Panc1 (cell line): ENCODE results near the gene WT1. TPM values are rescaled to one million over a fixed set of nuclear protein-coding genes. Genes with fewer than 3 reads are reported as not detected.

Source experiments
- ATAC-seq: fragments of 200-7000 bp; cut with Tn5 transposase; 2 replicates; pipeline ENCODE4 v1.9.1; 2020; ENCODE audit warnings: mild to moderate bottlenecking, moderate library complexity
- BruUV-seq: library from RNA; stranded (reverse); fragments of 400-500 nt; replicated peaks from 2 replicates; lab custom pipeline; 2021; lab: Mats Ljungman, UMichigan
- CTCF ChIA-PET: fragments of 300-600 bp; sonication (Branson Sonifier 250); formaldehyde crosslinking; loops from one replicate; lab custom pipeline; 2022; ENCODE audit warnings: antibody characterized with exemption; lab: Charles Lee
- POLR2A ChIA-PET: fragments of 300-600 bp; sonication (Branson Sonifier 250); formaldehyde crosslinking; loops from one replicate; lab custom pipeline; 2022; ENCODE audit warnings: antibody characterized with exemption; lab: Charles Lee
- DNase-seq: peaks from one replicate; pipeline ENCODE4 v3.0.0-alpha.2; 2010; ENCODE audit warnings: low read depth, low spot score
- H3K27ac ChIP-seq: 2 replicates; pipeline ENCODE4 v1.5.1; 2011; ENCODE audit warnings: mild to moderate bottlenecking, low read length, inconsistent platforms
- H3K27me3 ChIP-seq: fragments of 200-500 bp; sonication (Bioruptor generic); 2 replicates; pipeline ENCODE4 v1.6.0; 2014; ENCODE audit warnings: low read length, inconsistent platforms; ENCODE audit not compliant: control insufficient read depth, insufficient read depth
- H3K36me3 ChIP-seq: fragments of 200-500 bp; sonication (Bioruptor generic); 2 replicates; pipeline ENCODE4 v1.5.1; 2014; ENCODE audit warnings: inconsistent platforms, mild to moderate bottlenecking, low read length, moderate library complexity; ENCODE audit not compliant: control insufficient read depth, insufficient read depth
- H3K4me1 ChIP-seq: 2 replicates; pipeline ENCODE4 v1.5.1; 2011; ENCODE audit warnings: inconsistent platforms, mild to moderate bottlenecking, low read length, moderate library complexity; ENCODE audit not compliant: control insufficient read depth, insufficient read depth
- H3K4me3 ChIP-seq, 2 experiments: 2 replicates each; pipeline ENCODE4 v1.5.1; 2011 to 2012; ENCODE audit warnings: low read depth in 2 of 2, low read length in 2 of 2, mild to moderate bottlenecking in 2 of 2, inconsistent platforms in 1 of 2, moderate library complexity in 1 of 2
- H3K9me3 ChIP-seq: fragments of 200-500 bp; sonication (Bioruptor generic); 2 replicates; pipeline ENCODE4 v1.5.1; 2014; ENCODE audit warnings: low read depth, mild to moderate bottlenecking, inconsistent platforms, low read length, moderate library complexity; ENCODE audit not compliant: control insufficient read depth, insufficient read depth
- POLR2AphosphoS5 ChIP-seq: IDR thresholded peaks from 2 replicates; pipeline ENCODE4 v1.6.1; 2012; ENCODE audit warnings: mild to moderate bottlenecking, low read depth, low read length, moderate library complexity
- SIN3A ChIP-seq: IDR thresholded peaks from 2 replicates; pipeline ENCODE4 v1.6.1; 2012; ENCODE audit warnings: low read depth, mild to moderate bottlenecking, low read length, moderate library complexity, borderline replicate concordance; ENCODE audit not compliant: insufficient read depth
- TCF7L2 ChIP-seq: IDR thresholded peaks from 2 replicates; pipeline ENCODE4 v1.6.1; 2011; ENCODE audit warnings: mild to moderate bottlenecking, low read depth, low read length, inconsistent platforms
- in situ Hi-C: cut with HindIII; loops from 2 replicates; pipeline ENCODE4 v1.10.0; 2016; ENCODE audit warnings: low sequenced_read_pairs, low pct_unique_long_range_greater_than_20kb
- intact Hi-C: fragments of 100-400 bp; cut with micrococcal nuclease; formaldehyde crosslinking; loops from one replicate; pipeline ENCODE4 v1.10.0; 2022; ENCODE audit not compliant: unreplicated experiment
- total RNA-seq: library from RNA; stranded (reverse); gene quantifications from one replicate; pipeline ENCODE4 v1.2.1, GENCODE V29; 2021; ENCODE audit not compliant: unreplicated experiment
- TF ChIP-seq, protein P1 (sequence below): fragments of 450-650 bp; IDR thresholded peaks from 2 replicates; pipeline ENCODE4 v1.5.1; 2017; ENCODE audit warnings: mild to moderate bottlenecking
- TF ChIP-seq, protein P2 (sequence below), 2 experiments: IDR thresholded peaks; 2 replicates each; pipeline ENCODE4 v1.6.1; 2011 to 2012; ENCODE audit warnings: low read depth in 2 of 2, control low read depth in 1 of 2, low read length in 1 of 2, mild to moderate bottlenecking in 1 of 2, moderate library complexity in 1 of 2; ENCODE audit not compliant: insufficient read depth in 1 of 2

The WT1 gene
- total RNA-seq, 1 experiment from 2014 or later, result 15.9 TPM

DNA sequence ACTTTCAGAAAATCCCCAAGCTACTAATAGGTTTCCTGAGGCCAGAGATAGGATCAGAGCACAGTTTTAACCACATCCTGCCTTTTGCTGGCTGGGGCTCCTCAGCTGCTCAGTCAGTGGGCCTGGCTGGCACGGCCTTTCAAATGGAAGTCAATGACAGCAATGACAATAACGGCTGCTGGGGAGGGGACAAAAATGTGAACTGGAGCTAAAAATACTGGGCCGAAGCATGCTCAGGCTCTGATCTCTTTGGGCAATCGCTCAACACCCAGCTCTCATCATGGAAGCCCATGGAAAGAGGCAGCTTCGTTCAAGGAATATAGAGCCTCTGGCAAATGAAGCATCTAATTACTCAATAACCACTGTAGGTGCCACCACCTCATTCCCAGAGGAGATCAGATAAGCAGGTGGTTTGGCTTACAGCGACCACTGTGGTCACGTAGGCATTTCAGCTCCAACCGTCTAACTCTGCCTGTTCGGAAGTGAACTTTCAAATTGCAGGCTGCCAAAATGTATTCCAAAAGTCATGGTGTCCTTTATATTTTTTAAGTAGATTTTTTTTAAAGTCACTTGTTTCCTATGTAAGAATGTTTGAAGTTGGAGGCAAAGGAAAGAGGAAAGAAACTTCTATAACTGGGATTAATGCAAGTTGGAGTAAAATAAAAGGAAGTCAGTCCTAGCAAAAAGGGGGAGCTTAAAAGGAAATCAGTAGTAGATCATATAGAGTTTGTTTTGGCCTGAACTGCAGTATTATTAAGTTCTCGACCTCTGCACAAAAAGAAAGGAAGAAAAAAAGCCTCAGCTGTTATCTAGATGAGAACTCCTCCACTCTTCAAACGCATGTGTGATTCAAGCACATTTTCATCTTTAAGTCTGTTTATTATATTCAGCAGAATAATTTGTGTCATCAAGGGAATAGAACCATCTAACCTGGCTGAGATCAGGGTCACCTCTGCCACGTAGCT, 14.1 kb downstream of the WT1 start:
- H3K36me3 ChIP-seq, result no peaks in the 10 kb centered on the region
- POLR2A ChIA-PET, result interaction anchor here (0.6 kb wide), 1 partner anchor 9 kb away, joined by 3 read pairs; no protein-coding TSS in a partner anchor
- CTCF ChIA-PET, result no interaction called here
- H3K27me3 ChIP-seq, result no peaks in the 10 kb centered on the region
- peak; percentile 88 for ATAC-seq
- no TSS peak for BruUV-seq
- H3K4me3 ChIP-seq, result no peak overlapping the region; a peak in 1 of 4 replicates
- no peaks in the 10 kb centered on the region for H3K9me3 ChIP-seq
- in situ Hi-C loops (no loop called here), intact Hi-C loops (no loop called here)
- peak overlapping the region; percentile 65 for H3K27ac ChIP-seq
- H3K4me1 ChIP-seq, result peaks cover 18% of the 10 kb centered on the region
- TF ChIP-seq TCF7L2, result peak; percentile 53; the same call in 1 of the 2 replicates
- TF ChIP-seq, protein P1, sequence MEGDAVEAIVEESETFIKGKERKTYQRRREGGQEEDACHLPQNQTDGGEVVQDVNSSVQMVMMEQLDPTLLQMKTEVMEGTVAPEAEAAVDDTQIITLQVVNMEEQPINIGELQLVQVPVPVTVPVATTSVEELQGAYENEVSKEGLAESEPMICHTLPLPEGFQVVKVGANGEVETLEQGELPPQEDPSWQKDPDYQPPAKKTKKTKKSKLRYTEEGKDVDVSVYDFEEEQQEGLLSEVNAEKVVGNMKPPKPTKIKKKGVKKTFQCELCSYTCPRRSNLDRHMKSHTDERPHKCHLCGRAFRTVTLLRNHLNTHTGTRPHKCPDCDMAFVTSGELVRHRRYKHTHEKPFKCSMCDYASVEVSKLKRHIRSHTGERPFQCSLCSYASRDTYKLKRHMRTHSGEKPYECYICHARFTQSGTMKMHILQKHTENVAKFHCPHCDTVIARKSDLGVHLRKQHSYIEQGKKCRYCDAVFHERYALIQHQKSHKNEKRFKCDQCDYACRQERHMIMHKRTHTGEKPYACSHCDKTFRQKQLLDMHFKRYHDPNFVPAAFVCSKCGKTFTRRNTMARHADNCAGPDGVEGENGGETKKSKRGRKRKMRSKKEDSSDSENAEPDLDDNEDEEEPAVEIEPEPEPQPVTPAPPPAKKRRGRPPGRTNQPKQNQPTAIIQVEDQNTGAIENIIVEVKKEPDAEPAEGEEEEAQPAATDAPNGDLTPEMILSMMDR, result no peak
- no peak for DNase-seq

DNA sequence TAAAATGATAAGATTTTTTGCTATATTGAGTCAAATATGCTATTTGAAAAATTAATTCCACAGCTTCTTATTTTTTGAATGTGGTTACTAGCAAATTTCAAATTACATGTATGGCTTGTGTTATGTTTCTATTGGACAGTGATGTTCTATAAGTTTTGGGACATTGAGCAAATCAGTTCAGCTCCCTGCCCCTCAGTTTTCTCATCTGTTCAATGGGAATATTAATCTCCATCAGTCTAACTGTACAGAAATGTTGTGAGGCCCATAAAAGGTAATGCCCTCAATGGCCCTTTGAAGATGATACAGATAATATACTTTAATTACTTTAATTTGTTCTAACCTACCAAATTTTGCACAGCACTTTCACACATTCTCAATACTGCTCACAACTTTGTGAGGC, 15.2 kb downstream of the WT1 start:
- intact Hi-C loops (no loop called here), in situ Hi-C loops (no loop called here)
- H3K27me3 ChIP-seq, result no peaks in the 10 kb centered on the region
- H3K9me3 ChIP-seq, result no peaks in the 10 kb centered on the region
- H3K4me3 ChIP-seq, result no peak overlapping the region
- ChIA-PET CTCF (no interaction called here), POLR2A (no interaction called here)
- H3K36me3 ChIP-seq, result no peaks in the 10 kb centered on the region
- DNase-seq (no peak), ATAC-seq (no peak)
- peak overlapping the region; percentile 65 for H3K27ac ChIP-seq
- H3K4me1 ChIP-seq, result peaks cover 18% of the 10 kb centered on the region
- no TSS peak for BruUV-seq
- TF ChIP-seq, protein P1, result no peak
- no peak for TF ChIP-seq TCF7L2
- no peak for TF ChIP-seq POLR2AphosphoS5
- TF ChIP-seq, protein P2, sequence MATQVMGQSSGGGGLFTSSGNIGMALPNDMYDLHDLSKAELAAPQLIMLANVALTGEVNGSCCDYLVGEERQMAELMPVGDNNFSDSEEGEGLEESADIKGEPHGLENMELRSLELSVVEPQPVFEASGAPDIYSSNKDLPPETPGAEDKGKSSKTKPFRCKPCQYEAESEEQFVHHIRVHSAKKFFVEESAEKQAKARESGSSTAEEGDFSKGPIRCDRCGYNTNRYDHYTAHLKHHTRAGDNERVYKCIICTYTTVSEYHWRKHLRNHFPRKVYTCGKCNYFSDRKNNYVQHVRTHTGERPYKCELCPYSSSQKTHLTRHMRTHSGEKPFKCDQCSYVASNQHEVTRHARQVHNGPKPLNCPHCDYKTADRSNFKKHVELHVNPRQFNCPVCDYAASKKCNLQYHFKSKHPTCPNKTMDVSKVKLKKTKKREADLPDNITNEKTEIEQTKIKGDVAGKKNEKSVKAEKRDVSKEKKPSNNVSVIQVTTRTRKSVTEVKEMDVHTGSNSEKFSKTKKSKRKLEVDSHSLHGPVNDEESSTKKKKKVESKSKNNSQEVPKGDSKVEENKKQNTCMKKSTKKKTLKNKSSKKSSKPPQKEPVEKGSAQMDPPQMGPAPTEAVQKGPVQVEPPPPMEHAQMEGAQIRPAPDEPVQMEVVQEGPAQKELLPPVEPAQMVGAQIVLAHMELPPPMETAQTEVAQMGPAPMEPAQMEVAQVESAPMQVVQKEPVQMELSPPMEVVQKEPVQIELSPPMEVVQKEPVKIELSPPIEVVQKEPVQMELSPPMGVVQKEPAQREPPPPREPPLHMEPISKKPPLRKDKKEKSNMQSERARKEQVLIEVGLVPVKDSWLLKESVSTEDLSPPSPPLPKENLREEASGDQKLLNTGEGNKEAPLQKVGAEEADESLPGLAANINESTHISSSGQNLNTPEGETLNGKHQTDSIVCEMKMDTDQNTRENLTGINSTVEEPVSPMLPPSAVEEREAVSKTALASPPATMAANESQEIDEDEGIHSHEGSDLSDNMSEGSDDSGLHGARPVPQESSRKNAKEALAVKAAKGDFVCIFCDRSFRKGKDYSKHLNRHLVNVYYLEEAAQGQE (IDR thresholded peaks at IDR 0.05; ENCODE audit: insufficient read depth in 1 of 2, low read depth in 2 of 2, low read length in 1 of 2), result no peak
- TF ChIP-seq SIN3A, result no peak
